Fibroblast of villous mesenchyme (primary cell): ENCODE data around the gene ZNF677. TPM values are rescaled to one million over a fixed set of nuclear protein-coding genes. Genes with fewer than 3 reads are reported as not detected.
"Not testable (repeated sequence)": the region's sequence is repeated elsewhere in the genome, so short reads cannot be mapped to it uniquely, and the experiment has no call there.

Source experiments
- DNase-seq: peaks from one replicate; pipeline ENCODE4 v3.0.0-alpha.2; 2010; ENCODE audit warnings: low read depth
- H3K4me3 ChIP-seq: 2 replicates; pipeline ENCODE4 v1.5.1; 2011; ENCODE audit warnings: low read depth, mild to moderate bottlenecking, low read length
- CTCF ChIP-seq: IDR thresholded peaks from 2 replicates; pipeline ENCODE4 v1.5.1; 2012; ENCODE audit warnings: low read depth, mild to moderate bottlenecking, low read length; ENCODE audit not compliant: insufficient read depth
- total RNA-seq: library from RNA; depleted of rRNA; stranded (reverse); fragments of >200 nt; gene quantifications from 2 replicates; pipeline ENCODE4 v1.2.3, GENCODE V29; 2012

ZNF677 gene
- total RNA-seq: 9.3 and 16.4 TPM in 2 replicates

- TF ChIP-seq CTCF: no peak
Observed at GRCh38 chr19:53254411-53255341, at the start of gene ZNF677. Gene ZNF677, minus strand, starts transcription at chr19:53254873. Its CDS starts 3,323 bp downstream, at chr19:53251550.

GRCh38 chr19:53301341-53301740, 46.7 kb upstream of the ZNF677 start:
- not testable (repeated sequence) for H3K4me3 ChIP-seq, DNase-seq

More at GRCh38 chr19:53254411-53255341, at the start of gene ZNF677:
- peak within 1 kb of the TSS; percentile 97 for H3K4me3 ChIP-seq
- peak; percentile 87 for DNase-seq

- no peak for TF ChIP-seq CTCF
- DNase-seq: no peak
- H3K4me3 ChIP-seq: no peak overlapping the region
Observed at GRCh38 chr19:53294786-53295441, 40.2 kb upstream of the ZNF677 start.

- no peak for TF ChIP-seq CTCF
- DNase-seq: no peak
- no peak overlapping the region for H3K4me3 ChIP-seq
Observed at GRCh38 chr19:53290758-53291549, 36.3 kb upstream of the ZNF677 start.

GRCh38 chr19:53285087-53285486, 30.4 kb upstream of the ZNF677 start:
- no peak overlapping the region for H3K4me3 ChIP-seq
- no peak for TF ChIP-seq CTCF
- DNase-seq: no peak

GRCh38 chr19:53281947-53282346, 27.3 kb upstream of the ZNF677 start:
- DNase-seq, H3K4me3 ChIP-seq: not testable (repeated sequence)

GRCh38 chr19:53275480-53275879, 20.8 kb upstream of the ZNF677 start:
- H3K4me3 ChIP-seq: no peak overlapping the region
- no peak for TF ChIP-seq CTCF
- no peak for DNase-seq
